ENCODE measurements around the gene ITGB2.

ITGB2 gene

GRCh38 chr21:44932408-44933181 lies 11.9 kb upstream of the ITGB2 start:
- peak overlapping the region; percentile 69 for H3K4me3 ChIP-seq (ENCODE audit: low read depth, low read length)
- TF ChIP-seq CTCF (IDR thresholded peaks at IDR 0.05; ENCODE audit: borderline replicate concordance, insufficient read depth, low read depth, low read length), result peak; percentile 86

- TF ChIP-seq CTCF (IDR thresholded peaks at IDR 0.05; ENCODE audit: borderline replicate concordance, insufficient read depth, low read depth, low read length), result no peak
- H3K4me3 ChIP-seq (ENCODE audit: low read depth, low read length), result peak overlapping the region; percentile 69
These were observed 11.1 kb upstream of the ITGB2 start for GRCh38 chr21:44931501-44932407.

GRCh38 chr21:44931137-44931500 lies 10.4 kb upstream of the ITGB2 start:
- peak overlapping the region; percentile 69 for H3K4me3 ChIP-seq (ENCODE audit: low read depth, low read length)
- TF ChIP-seq CTCF (IDR thresholded peaks at IDR 0.05; ENCODE audit: borderline replicate concordance, insufficient read depth, low read depth, low read length), result no peak

- TF ChIP-seq CTCF (IDR thresholded peaks at IDR 0.05; ENCODE audit: borderline replicate concordance, insufficient read depth, low read depth, low read length), result no peak
- H3K4me3 ChIP-seq (ENCODE audit: low read depth, low read length), result peak overlapping the region; percentile 2
These were observed 9.9 kb upstream of the ITGB2 start for GRCh38 chr21:44930543-44930981.

- H3K4me3 ChIP-seq (ENCODE audit: low read depth, low read length), result peak overlapping the region; percentile 15
- TF ChIP-seq CTCF (IDR thresholded peaks at IDR 0.05; ENCODE audit: borderline replicate concordance, insufficient read depth, low read depth, low read length), result no peak
These were observed 9.3 kb upstream of the ITGB2 start for GRCh38 chr21:44929799-44930542.

GRCh38 chr21:44929242-44929798 lies 8.6 kb upstream of the ITGB2 start:
- no peak for TF ChIP-seq CTCF (IDR thresholded peaks at IDR 0.05; ENCODE audit: borderline replicate concordance, insufficient read depth, low read depth, low read length)
- H3K4me3 ChIP-seq (ENCODE audit: low read depth, low read length), result peak overlapping the region; percentile 15

GRCh38 chr21:44928500-44929241 lies 8.0 kb upstream of the ITGB2 start:
- H3K4me3 ChIP-seq (ENCODE audit: low read depth, low read length), result peak overlapping the region; percentile 76
